ENCODE measurements around the gene ASB18. TPM values are rescaled to one million over a fixed set of nuclear protein-coding genes. Genes with fewer than 3 reads are reported as not detected.
"Not testable (repeated sequence)": the region's sequence is repeated elsewhere in the genome, so short reads cannot be mapped to it uniquely, and the experiment has no call there.

The ASB18 gene, protein sequence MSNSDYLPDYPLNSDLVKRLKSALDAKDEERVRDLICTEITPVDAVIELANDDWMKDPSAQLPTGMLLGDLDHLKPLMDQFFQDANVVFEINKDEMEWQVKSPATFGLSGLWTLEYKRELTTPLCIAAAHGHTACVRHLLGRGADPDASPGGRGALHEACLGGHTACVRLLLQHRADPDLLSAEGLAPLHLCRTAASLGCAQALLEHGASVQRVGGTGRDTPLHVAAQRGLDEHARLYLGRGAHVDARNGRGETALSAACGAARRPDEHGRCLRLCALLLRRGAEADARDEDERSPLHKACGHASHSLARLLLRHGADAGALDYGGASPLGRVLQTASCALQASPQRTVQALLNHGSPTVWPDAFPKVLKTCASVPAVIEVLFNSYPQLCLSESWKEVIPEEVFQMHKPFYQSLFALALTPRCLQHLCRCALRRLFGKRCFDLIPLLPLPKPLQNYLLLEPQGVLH
- polyA plus RNA-seq (ENCODE audit: insufficient read depth in 1 of 5, insufficient read length in 5 of 5, low replicate concordance in 1 of 5) = under 1 TPM in 4 of 5 donors, not detected in 1; 0.04 to 0.21 (median 0.12) TPM
- long read RNA-seq, donor 1, partial matches to known transcripts = 0 of 1 reads
- long read RNA-seq, donor 1, other reads (novel, unspliced or antisense) = 0 of 1 reads
- long read RNA-seq, donor 2 = 0 reads
- long read RNA-seq, donor 3 = 0 reads
- long read RNA-seq, donor 4 = 0 reads
- long read RNA-seq, donor 5 = 0 reads
- long read RNA-seq, donor 6 = 0 reads
- long read RNA-seq, donor 7 = 0 reads
- long read RNA-seq, donor 8 = 0 reads

DNA sequence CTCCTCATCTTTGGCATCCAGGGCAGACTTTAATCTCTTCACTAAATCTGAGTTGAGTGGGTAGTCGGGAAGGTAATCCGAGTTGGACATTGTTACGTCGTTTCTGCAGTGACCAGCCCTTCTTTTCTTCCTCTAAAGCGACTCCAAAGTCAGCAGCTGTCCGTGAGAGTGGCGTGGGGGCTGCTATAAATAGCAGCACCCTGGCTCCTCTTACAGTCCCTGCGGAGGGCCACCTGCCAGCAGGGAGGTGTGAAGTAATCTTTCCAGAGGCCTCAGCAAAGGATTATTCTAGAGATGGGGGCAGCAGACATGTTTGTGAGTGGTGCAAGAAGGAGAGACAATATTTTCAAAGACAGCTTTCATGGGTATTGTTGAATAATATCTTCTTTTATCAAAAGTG, at the start of gene ASB18:
TSS of gene ASB18 (minus strand) at position 151 of the 400 bp plus-strand sequence. CDS start at position 90, 61 bp downstream.
- no peak for DNase-seq

- DNase-seq = no peak
Observed at GRCh38 chr2:236311286-236311685, 47.1 kb upstream of the ASB18 start.

- DNase-seq = no peak
Observed at GRCh38 chr2:236309669-236310029, 45.4 kb upstream of the ASB18 start.

DNA sequence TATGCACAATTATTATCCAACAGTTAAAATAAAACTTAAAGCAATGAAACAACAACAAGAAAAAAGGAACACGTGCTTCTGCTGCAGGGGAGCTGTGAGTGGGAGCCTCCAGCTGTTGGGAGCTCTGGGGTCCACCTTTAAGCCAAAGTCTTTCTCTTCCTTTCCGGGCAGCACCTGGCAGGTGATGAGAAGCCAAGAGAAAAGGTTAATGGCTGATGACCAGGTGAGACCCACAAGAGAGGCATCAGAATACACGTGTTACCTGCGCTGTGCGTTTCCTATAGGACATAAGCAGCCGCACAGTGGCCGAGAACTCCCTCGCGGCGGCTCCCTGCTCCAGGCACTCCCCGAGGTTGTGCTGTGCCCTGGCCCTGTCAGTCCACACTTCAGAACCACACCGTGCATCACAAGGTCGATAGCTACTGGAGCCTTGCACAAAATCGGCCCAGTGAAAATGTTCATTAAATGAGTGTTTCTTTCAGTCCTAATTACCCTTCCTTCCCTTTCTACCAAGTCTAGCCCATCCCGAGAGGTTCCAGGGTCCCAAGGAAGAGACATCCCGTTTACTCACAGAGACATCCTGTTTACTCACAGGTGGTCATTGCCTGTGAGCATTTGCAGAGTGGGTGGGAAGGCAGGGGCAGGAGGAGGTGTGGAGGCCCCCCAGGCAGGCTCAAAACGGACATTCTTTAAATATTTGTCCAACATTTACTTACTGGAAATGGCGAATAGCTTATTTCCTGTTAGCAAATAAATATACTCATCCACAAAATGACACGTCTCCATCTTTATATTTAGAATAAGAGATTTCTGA, 44.9 kb upstream of the ASB18 start:
- no peak for DNase-seq

DNA sequence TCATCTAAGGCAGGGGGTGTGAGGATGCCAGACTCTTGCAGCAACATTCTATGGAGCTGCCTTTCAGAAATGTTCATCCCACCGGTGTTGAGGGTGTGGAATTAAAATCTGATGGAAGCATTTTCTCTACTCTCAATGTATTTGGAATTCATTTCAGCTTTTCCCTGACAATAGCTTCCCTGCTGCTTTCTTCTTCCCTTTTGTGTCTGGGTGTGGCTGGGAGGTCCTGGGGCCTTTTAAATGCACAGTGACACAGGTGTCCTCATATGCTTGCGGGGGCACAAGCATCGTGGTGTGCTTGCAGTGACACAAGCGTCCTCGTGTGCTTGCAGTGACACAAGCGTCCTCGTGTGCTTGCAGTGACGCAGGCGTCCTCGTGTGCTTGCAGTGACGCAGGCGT, 43.4 kb upstream of the ASB18 start:
- no peak for DNase-seq

DNA sequence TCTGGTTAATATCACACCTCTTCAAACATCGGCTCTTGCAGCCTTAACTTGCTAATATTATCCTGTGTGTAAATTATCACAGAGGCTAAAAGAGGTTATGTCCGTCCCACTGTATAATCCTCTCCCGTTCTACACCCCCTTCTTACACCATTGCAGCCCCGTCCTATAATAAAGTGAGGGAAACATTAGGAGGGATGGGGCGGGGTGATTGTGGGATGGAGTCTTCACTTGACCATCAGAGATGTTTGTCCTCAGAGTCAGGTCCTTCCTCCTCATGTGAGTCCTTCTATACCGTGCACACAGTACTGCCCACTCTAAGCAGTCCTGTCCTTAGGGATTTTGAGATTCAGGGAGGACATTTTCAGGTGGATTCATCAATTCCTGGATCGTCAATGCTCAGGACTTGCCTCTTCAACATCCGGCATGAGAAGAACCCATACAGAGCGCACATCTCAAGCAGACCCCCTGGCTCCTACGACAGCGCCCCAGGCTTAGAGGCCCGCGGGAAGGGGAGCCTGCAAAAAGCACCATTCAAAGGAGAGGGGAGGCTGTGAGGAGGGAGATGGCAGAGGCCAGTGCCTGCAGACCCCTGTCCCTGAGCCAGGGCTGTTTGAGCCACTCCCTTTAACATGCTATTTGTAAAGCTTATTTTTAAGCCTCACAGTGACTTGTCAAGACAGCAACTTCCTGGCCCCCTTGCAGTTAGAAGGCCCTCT, 42.8 kb upstream of the ASB18 start:
- DNase-seq = no peak

DNA sequence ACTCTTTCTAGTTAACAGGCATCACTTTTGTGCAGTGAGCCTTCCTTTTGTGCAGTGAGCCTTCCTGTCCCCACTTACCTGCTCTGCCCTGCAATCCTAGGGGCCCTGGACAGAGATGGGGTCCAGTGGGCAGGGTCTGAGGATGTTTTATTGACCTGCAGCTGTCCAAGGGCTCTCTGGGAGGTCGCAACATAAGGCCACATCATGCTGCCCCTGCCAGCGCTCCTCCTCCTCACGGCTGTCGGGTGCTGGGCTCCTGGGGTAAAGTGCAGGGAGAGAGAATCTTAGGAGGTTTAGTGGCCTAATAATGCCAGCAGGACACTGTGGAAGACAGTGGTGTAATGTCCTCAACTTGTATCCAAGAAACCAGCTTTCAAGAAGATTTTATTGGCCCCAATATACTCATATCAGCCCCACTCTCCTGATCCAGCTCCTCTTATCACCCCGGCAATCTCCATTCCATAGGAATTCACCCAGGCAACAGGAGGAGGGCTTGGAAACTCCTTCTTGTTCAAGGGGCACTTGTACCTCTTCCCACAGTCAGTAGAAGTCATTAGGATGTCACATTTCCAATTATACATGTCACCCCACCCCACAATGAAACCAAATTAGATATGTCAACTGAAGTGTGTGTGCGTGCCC, 41.9 kb upstream of the ASB18 start:
- DNase-seq = no peak

GRCh38 chr2:236305531-236305930, 41.3 kb upstream of the ASB18 start:
- no peak for DNase-seq

DNA sequence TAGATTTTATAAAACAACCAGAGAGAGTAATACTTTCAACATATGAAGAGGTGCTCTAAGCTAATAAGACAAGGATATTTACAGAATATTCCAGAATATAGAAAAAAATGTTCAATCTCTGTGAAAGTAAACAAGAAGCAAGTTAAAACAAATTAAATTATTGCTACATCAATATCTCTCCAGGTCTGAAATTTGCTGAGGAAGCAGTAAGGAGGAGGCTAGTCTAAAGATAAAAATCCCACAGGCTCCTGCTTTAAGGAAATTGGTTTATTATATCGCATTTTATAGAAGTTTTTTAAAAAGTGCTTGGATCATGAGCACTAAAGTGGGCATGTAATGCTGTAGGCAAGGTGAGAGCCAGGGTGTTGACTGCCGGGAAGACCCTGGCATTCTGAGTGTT, 39.7 kb upstream of the ASB18 start:
- no peak for DNase-seq

- DNase-seq = no peak
Observed at GRCh38 chr2:236302555-236302954, 38.3 kb upstream of the ASB18 start.

GRCh38 chr2:236298924-236299475, 34.8 kb upstream of the ASB18 start:
- DNase-seq = no peak

DNA sequence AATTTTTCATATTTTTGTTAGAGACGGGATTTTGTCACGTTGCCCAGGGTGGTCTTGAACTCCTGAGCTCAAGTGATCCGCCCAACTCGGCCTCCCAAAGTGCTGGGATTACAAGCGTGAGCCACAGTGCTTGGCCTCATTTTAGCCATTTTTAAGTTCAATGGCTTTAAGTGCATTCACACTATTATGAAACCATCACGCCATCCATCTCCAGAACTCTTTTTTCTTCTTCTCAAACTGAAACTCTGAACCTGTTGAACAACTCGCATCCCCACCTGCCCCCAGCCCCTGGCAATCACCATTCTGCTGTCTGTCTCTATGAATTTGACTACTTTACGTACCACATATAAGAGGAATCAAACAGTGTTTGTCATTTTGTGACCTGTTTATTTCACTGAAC, 31.3 kb upstream of the ASB18 start:
- DNase-seq = no peak

DNA sequence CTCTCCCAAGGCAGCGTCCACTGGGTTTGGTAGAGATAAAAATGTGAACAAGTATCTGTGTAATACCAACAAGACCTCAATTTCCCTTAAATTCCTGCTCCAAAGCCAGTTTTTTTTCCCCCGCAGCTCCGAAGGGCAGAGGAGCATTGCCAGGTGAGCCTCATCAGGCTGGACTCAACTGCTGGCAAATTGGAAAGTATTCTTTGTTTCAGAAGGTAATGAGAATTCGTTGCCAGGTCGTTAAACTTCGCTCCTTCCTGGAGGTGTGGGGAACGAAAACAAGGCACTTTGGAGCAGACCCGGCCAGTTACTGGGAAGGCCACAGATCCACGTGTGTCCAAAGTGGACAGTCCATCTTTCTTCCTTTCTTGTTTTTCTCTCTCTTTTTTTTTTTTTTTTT, 30.4 kb upstream of the ASB18 start:
- DNase-seq = no peak

- DNase-seq = no peak
Observed at GRCh38 chr2:236293241-236293810, 29.1 kb upstream of the ASB18 start.

GRCh38 chr2:236291911-236292310, 27.7 kb upstream of the ASB18 start:
- DNase-seq = no peak

- DNase-seq = no peak
Observed at GRCh38 chr2:236291476-236291875, 27.3 kb upstream of the ASB18 start.

DNA sequence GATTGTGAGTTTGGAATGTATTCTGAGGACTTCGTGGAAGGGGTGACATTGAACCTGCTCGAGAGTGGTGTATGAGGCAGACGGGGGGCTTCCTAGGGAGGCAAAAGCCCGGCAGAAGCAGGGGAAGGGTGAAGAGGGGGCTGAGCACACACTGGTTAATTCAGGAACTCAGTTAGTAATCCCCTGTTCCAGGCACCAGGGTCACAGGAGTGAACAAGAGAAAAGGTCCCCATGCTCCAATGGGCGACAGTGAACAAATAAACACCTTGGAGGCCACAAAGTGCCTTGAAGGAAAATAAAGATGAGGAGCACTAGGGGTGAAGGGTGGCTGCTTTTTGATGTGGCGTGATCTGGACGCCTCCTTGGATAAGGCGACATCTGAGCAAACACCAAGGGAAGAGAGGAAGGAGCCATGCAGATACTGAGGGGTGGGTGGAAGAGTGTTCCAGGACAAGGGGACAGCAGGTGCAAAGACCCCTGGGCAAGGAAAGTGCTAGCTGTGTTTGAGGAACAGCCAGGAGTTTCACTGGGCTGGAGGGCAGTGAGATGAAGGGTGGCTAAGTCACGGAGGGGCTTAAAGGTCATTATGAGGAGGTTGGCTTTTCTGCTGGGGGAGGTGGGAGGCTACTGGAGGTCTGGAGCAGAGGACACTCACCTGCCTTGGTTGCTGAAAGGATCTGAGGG, 26.7 kb upstream of the ASB18 start:
- DNase-seq = no peak

DNA sequence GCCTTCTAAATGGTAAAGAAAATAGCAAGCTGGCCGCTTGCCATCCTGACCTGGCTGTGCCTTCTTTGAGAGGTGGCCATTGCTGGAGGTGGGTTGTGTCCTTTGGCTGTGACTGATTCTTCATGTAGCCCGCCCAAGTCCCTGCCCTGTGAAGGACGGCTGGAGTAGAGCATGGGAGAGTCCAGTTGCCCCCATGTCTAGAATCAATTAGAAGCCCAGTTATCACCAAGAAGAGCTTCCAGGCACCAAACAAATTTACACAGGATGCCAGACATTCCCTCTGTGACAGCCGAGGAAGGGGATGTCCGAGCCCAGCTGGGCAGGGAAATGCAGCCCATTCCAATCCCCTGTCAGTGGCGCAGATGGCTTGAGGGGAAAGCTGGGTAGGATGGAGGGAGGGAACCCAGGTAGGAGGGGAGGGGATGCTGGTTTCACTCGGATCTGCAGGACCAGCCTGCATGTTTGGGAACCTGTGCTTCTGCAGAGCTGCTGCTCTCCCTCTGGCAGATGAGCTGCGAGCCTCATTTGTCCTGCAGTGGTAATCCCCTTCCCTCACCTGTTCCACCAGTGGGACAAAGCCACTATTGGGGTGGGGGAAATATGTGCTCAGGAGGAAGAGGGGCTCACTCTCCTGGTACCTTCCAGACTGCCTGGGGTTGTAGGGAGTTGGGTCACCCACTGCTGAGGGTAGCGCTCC, 25.7 kb upstream of the ASB18 start:
- DNase-seq = no peak

GRCh38 chr2:236288373-236288772, 24.2 kb upstream of the ASB18 start:
- DNase-seq = not testable (repeated sequence)
